GM12878 (cell line): ENCODE results near the gene CD2AP. TPM values are rescaled to one million over a fixed set of nuclear protein-coding genes. Genes with fewer than 3 reads are reported as not detected.
A peak's percentile ranks its signal among the peaks of the same experiment; 100 is the strongest.

Experiments used
- ATAC-seq: fragments of 200-7000 bp; cut with Tn5 transposase; 3 replicates; pipeline ENCODE4 v1.9.1; 2020; ENCODE audit warnings: mild to moderate bottlenecking, moderate library complexity
- BruUV-seq: library from RNA; stranded (reverse); fragments of 400-500 nt; replicated peaks from 2 replicates; lab custom pipeline; 2021; lab: Mats Ljungman, UMichigan
- CTCF ChIA-PET: fragments of 300-600 bp; sonication (Branson Sonifier 250); formaldehyde crosslinking; extraction: SDS; loops from one replicate; lab custom pipeline; 2021; ENCODE audit warnings: inconsistent platforms; lab: Yijun Ruan, JAX
- POLR2A ChIA-PET: fragments of 350-600 bp; formaldehyde crosslinking; extraction: SDS; loops from one replicate; lab custom pipeline; 2021; ENCODE audit warnings: inconsistent platforms; lab: Charles Lee
- RAD21 ChIA-PET: fragments of 300-600 bp; sonication (Branson Sonifier 250); formaldehyde crosslinking; loops from one replicate; lab custom pipeline; 2023; ENCODE audit warnings: antibody characterized with exemption; ENCODE audit not compliant: unreplicated experiment; lab: Charles Lee
- SMC1A ChIA-PET: fragments of 300-600 bp; sonication (Branson Sonifier 250); formaldehyde crosslinking; loops from one replicate; lab custom pipeline; 2023; ENCODE audit not compliant: unreplicated experiment, uncharacterized antibody; lab: Charles Lee
- DNase-seq: peaks from one replicate; pipeline ENCODE4 v3.0.0-alpha.2; 2011; ENCODE audit warnings: low read depth, low spot score
- FAIRE-seq: peaks from 3 replicates; lab custom pipeline; 2011; peaks lifted over from hg19 to GRCh38; lab: Jason Lieb, UNC
- H2AFZ ChIP-seq: 2 replicates; pipeline ENCODE4 v1.6.0; 2011; ENCODE audit warnings: low read depth, low read length, control low read depth; ENCODE audit not compliant: control insufficient read depth
- H3K27ac ChIP-seq: 2 replicates; pipeline ENCODE4 v1.5.1; 2011; ENCODE audit warnings: control low read depth; ENCODE audit not compliant: control insufficient read depth, insufficient read depth
- H3K27me3 ChIP-seq, 2 experiments: replicated peaks in 1 of 2; 2 replicates each; pipeline versions ENCODE4 v1.6.0 to v1.6.1; 2011; ENCODE audit warnings: low read length in 1 of 2; ENCODE audit not compliant: control insufficient read depth in 2 of 2, insufficient read depth in 2 of 2
- H3K36me3 ChIP-seq, 2 experiments: 2 replicates each; pipeline ENCODE4 v1.5.1; 2011; ENCODE audit warnings: low read length in 1 of 2; ENCODE audit not compliant: control insufficient read depth in 2 of 2, insufficient read depth in 2 of 2
- H3K4me1 ChIP-seq: 2 replicates; pipeline ENCODE4 v1.6.1; 2011; ENCODE audit warnings: mild to moderate bottlenecking, low read length, moderate library complexity, mixed read lengths; ENCODE audit not compliant: control insufficient read depth, insufficient read depth
- H3K4me2 ChIP-seq: 2 replicates; pipeline ENCODE4 v1.6.0; 2011; ENCODE audit warnings: control low read depth; ENCODE audit not compliant: control insufficient read depth, insufficient read depth
- H3K4me3 ChIP-seq: fragments of 200-600 bp; sonication (generic); 2 replicates; pipeline ENCODE4 v1.5.1; 2016
- H3K79me2 ChIP-seq: 2 replicates; pipeline ENCODE4 v1.6.0; 2011; ENCODE audit warnings: low read length; ENCODE audit not compliant: control insufficient read depth, insufficient read depth
- H3K9ac ChIP-seq: 2 replicates; pipeline ENCODE4 v1.8.0; 2011; ENCODE audit warnings: low read length, control low read depth, mixed read lengths; ENCODE audit not compliant: control insufficient read depth, insufficient read depth
- H3K9me3 ChIP-seq: replicated peaks from 3 replicates; pipeline ENCODE4 v1.5.1; 2011; ENCODE audit warnings: mild to moderate bottlenecking, low read length; ENCODE audit not compliant: control insufficient read depth, insufficient read depth
- H4K20me1 ChIP-seq: 2 replicates; pipeline ENCODE4 v1.6.0; 2011; ENCODE audit not compliant: control insufficient read depth, insufficient read depth
- ATF3 ChIP-seq: IDR thresholded peaks from 2 replicates; pipeline ENCODE4 v1.6.1; 2011; ENCODE audit warnings: low read depth, mild to moderate bottlenecking, low read length, moderate library complexity, borderline replicate concordance; ENCODE audit errors: extremely low read depth
- BCL11A ChIP-seq: IDR thresholded peaks from 2 replicates; pipeline ENCODE4 v1.6.1; 2011; ENCODE audit warnings: low read depth, low read length
- DPF2 ChIP-seq: fragments of 450-650 bp; IDR thresholded peaks from 2 replicates; pipeline ENCODE4 v1.6.1; 2017; ENCODE audit warnings: mild to moderate bottlenecking
- E2F4 ChIP-seq: IDR thresholded peaks from 2 replicates; pipeline ENCODE4 v1.6.1; 2012; ENCODE audit warnings: low read depth, low read length, improper control_type of control experiment
- EED ChIP-seq: sonication (generic); IDR thresholded peaks from 2 replicates; pipeline ENCODE4 v1.6.1; 2016; ENCODE audit warnings: antibody characterized with exemption, low read depth
- ETV6 ChIP-seq, 2 experiments: fragments of 450-650 bp in 1 of 2; IDR thresholded peaks in 1 of 2; conservative IDR thresholded peaks in 1 of 2; 2 replicates each; pipeline ENCODE4 v1.6.1; 2014; ENCODE audit warnings: antibody characterized with exemption in 1 of 2, borderline replicate concordance in 1 of 2, low read depth in 1 of 2, mild to moderate bottlenecking in 1 of 2, moderate library complexity in 1 of 2
- HDAC6 ChIP-seq: fragments of 200-600 bp; sonication (generic); IDR thresholded peaks from one replicate; pipeline ENCODE4 v1.8.0; 2017; ENCODE audit warnings: antibody characterized with exemption; ENCODE audit not compliant: unreplicated experiment
- IKZF2 ChIP-seq, 2 experiments: fragments of 450-650 bp; IDR thresholded peaks; 2 replicates each; pipeline ENCODE4 v1.6.1; 2017; ENCODE audit warnings: mild to moderate bottlenecking in 2 of 2, moderate library complexity in 2 of 2
- KDM1A ChIP-seq: fragments of 200-600 bp; sonication (generic); IDR thresholded peaks from 2 replicates; pipeline ENCODE4 v1.6.1; 2016; ENCODE audit warnings: borderline replicate concordance
- LARP7 ChIP-seq: fragments of 450-650 bp; IDR thresholded peaks from 2 replicates; pipeline ENCODE4 v1.6.1; 2017; ENCODE audit warnings: mild to moderate bottlenecking
- MTA2 ChIP-seq: fragments of 450-650 bp; IDR thresholded peaks from 2 replicates; pipeline ENCODE4 v1.6.1; 2016; ENCODE audit warnings: low read depth, mild to moderate bottlenecking, moderate library complexity
- PBX3 ChIP-seq: IDR thresholded peaks from 2 replicates; pipeline ENCODE4 v1.6.1; 2011; ENCODE audit warnings: mild to moderate bottlenecking, low read depth, low read length, moderate library complexity; ENCODE audit not compliant: insufficient replicate concordance
- POLR2AphosphoS2 ChIP-seq: IDR thresholded peaks from 2 replicates; pipeline ENCODE4 v1.6.1; 2011; ENCODE audit warnings: low read depth, mild to moderate bottlenecking, low read length, improper control_type of control experiment, moderate library complexity
- RFX5 ChIP-seq: IDR thresholded peaks from 2 replicates; pipeline ENCODE4 v1.6.1; 2011; ENCODE audit warnings: low read depth, low read length, improper control_type of control experiment
- RUNX3 ChIP-seq: IDR thresholded peaks from 2 replicates; pipeline ENCODE4 v1.6.1; 2012; ENCODE audit warnings: low read length, inconsistent platforms
- SMAD5 ChIP-seq: IDR thresholded peaks from 2 replicates; pipeline ENCODE4 v1.6.1; 2016; ENCODE audit warnings: antibody characterized with exemption, low read depth
- SMARCA5 ChIP-seq: fragments of 450-650 bp; IDR thresholded peaks from 2 replicates; pipeline ENCODE4 v1.6.1; 2017; ENCODE audit warnings: mild to moderate bottlenecking
- SPI1 ChIP-seq: IDR thresholded peaks from 2 replicates; pipeline ENCODE4 v1.6.1; 2011; ENCODE audit warnings: low read depth, mild to moderate bottlenecking, low read length, moderate library complexity, borderline replicate concordance; ENCODE audit not compliant: insufficient read depth
- TCF12 ChIP-seq: IDR thresholded peaks from 2 replicates; pipeline ENCODE4 v1.6.1; 2011; ENCODE audit warnings: low read depth, mild to moderate bottlenecking, low read length
- TCF3 ChIP-seq: IDR thresholded peaks from 2 replicates; pipeline ENCODE4 v1.6.1; 2012; ENCODE audit warnings: low read depth, mild to moderate bottlenecking, low read length, borderline replicate concordance; ENCODE audit not compliant: insufficient read depth
- USF1 ChIP-seq: IDR thresholded peaks from 2 replicates; pipeline ENCODE4 v1.6.1; 2011; ENCODE audit warnings: borderline replicate concordance, low read depth, mild to moderate bottlenecking, moderate library complexity, mixed read lengths, low read length; ENCODE audit not compliant: insufficient read depth; ENCODE audit errors: extremely low read length
- WRNIP1 ChIP-seq: IDR thresholded peaks from 2 replicates; pipeline ENCODE4 v1.6.1; 2011; ENCODE audit warnings: low read depth, low read length, improper control_type of control experiment, borderline replicate concordance
- WGBS: methylation state at CpG from one replicate; pipeline ENCODE4 v1.1.6; 2016; ENCODE audit warnings: low lambda C conversion rate; ENCODE audit not compliant: insufficient replicate concordance, insufficient coverage; ENCODE audit errors: missing lambda C conversion rate; 5-methylcytosine and 5-hydroxymethylcytosine counted together
- in situ Hi-C: fragments of 300-500 bp; cut with MboI; formaldehyde crosslinking; loops from 9 replicates; pipeline ENCODE4 v1.14.3; 2018; ENCODE audit warnings: mixed read lengths
- intact Hi-C: fragments of 100-400 bp; cut with micrococcal nuclease; formaldehyde crosslinking; loops from one replicate; pipeline ENCODE4 v1.14.2; 2022; ENCODE audit not compliant: unreplicated experiment
- polyA plus RNA-seq, 11 experiments: library from polyadenylated mRNA; depleted of rRNA in 4 of 11; unstranded in 6 of 11; stranded (reverse) in 5 of 11; fragments of >200 nt; fragmentation: Nextera tagmentation in 4 of 11; fragmentation: Illumina TruSeq in 1 of 11; extraction: Ambion mirVana in 4 of 11; extraction: Trizol in 1 of 11; gene quantifications; 1 replicate in 1 of 11; 2 replicates in 10 of 11; pipeline versions ENCODE4 v1.2.1 to v1.2.3, GENCODE V29; 2011 to 2016; ENCODE audit warnings: inconsistent platforms in 2 of 11, missing spikeins in 2 of 11, low read depth in 1 of 11
- total RNA-seq, 4 experiments: library from RNA; depleted of rRNA in 3 of 4; stranded (reverse); fragments of >200 nt in 3 of 4; fragmentation: Illumina TruSeq in 1 of 4; extraction: Trizol in 1 of 4; gene quantifications; 2 replicates each; pipeline versions ENCODE4 v1.2.1 to v1.2.3, GENCODE V29; 2013 to 2021

The CD2AP gene
- total and polyA plus RNA-seq, 10 of the 15 experiments (the other 5 are each of a cell fraction or from before 2014, with no cell fraction given), result 5.4 to 46.6 (median 20.9) TPM

- no peaks in the 10 kb centered on the region for H3K9me3 ChIP-seq
- no peak overlapping the region for H2AFZ ChIP-seq
- in situ Hi-C loops (no loop called here), intact Hi-C loops (no loop called here)
- H3K4me3 ChIP-seq, result peak overlapping the region; percentile 13; the same call in 1 of the 2 replicates
- no peaks in the 10 kb centered on the region for H4K20me1 ChIP-seq
- no TSS peak for BruUV-seq
- DNase-seq, result no peak
- no peaks in the 10 kb centered on the region for H3K79me2 ChIP-seq
- H3K27ac ChIP-seq, result no peak overlapping the region
- H3K36me3 ChIP-seq, result no peaks in the 10 kb centered on the region
- SMC1A ChIA-PET, result no interaction called here
- no peaks in the 10 kb centered on the region for H3K27me3 ChIP-seq
- peak; percentile 87 for ATAC-seq
- no peak overlapping the region for H3K9ac ChIP-seq
- WGBS, result 51% methylated on average over 4 of the region's 4 CpGs
- POLR2A ChIA-PET, result no interaction called here
- CTCF ChIA-PET, result interaction anchor here (1.4 kb wide), 1 partner anchor 43 kb away, joined by 4 read pairs; no protein-coding TSS in a partner anchor
- H3K4me1 ChIP-seq, result peaks cover 25% of the 10 kb centered on the region
- RAD21 ChIA-PET, result interaction anchor here (0.9 kb wide), 1 partner anchor 15 kb away, joined by 3 read pairs; no protein-coding TSS in a partner anchor
- H3K4me2 ChIP-seq, result peak overlapping the region; percentile 15
- FAIRE-seq, result peak; percentile 80
- TF ChIP-seq SMAD5 (no peak), USF1 (no peak), LARP7 (no peak), BCL11A (no peak), DPF2 (no peak), PBX3 (no peak), E2F4 (no peak), IKZF2 (IDR thresholded peaks at IDR 0.05) (peak; percentile 20 to 24; a peak in 1 of 4 replicates), SPI1 (no peak), HDAC6 (no peak), MTA2 (no peak), KDM1A (no peak), SMARCA5 (no peak), ATF3 (no peak), EED (peak; percentile 76), TCF12 (peak; percentile 54; the same call in 1 of the 2 replicates), RUNX3 (peak; percentile 63), RFX5 (no peak), TCF3 (peak; percentile 63; the same call in 1 of the 2 replicates), WRNIP1 (no peak), POLR2AphosphoS2 (no peak), ETV6 (conservative IDR thresholded peaks at IDR 0.05 in 1 of 2, IDR thresholded peaks at IDR 0.05 in 1 of 2; ENCODE audit: borderline replicate concordance in 1 of 2, low read depth in 1 of 2) (no peak)
Measured at GRCh38 chr6:47455533-47456209, 21.9 kb upstream of the CD2AP start.
